Neural cell (in vitro differentiated cells): Measurements from ENCODE around the gene ZNF467.

Experiments used
- EP300 ChIP-seq: fragments of 450-650 bp; conservative IDR thresholded peaks from 2 replicates; pipeline ENCODE4 v1.6.1; 2014; ENCODE audit warnings: antibody characterized with exemption, mild to moderate bottlenecking, moderate library complexity; ENCODE audit not compliant: poor library complexity, severe bottlenecking
- EZH2 ChIP-seq: fragments of 200-600, 300-800 bp; shearing (Covaris generic), sonication (generic); IDR thresholded peaks from 2 replicates; pipeline ENCODE4 v1.6.1; 2014; ENCODE audit warnings: antibody characterized with exemption, low read length, borderline replicate concordance, mild to moderate bottlenecking; ENCODE audit not compliant: insufficient read depth, poor library complexity, severe bottlenecking
- POLR2AphosphoS5 ChIP-seq: IDR thresholded peaks from 2 replicates; pipeline ENCODE4 v1.6.1; 2012
- TF ChIP-seq, protein P1 (sequence below): fragments of 450-650 bp; IDR thresholded peaks from 2 replicates; pipeline ENCODE4 v1.5.1; 2014; ENCODE audit warnings: antibody characterized with exemption, mild to moderate bottlenecking, moderate library complexity; ENCODE audit not compliant: poor library complexity, severe bottlenecking

DNA sequence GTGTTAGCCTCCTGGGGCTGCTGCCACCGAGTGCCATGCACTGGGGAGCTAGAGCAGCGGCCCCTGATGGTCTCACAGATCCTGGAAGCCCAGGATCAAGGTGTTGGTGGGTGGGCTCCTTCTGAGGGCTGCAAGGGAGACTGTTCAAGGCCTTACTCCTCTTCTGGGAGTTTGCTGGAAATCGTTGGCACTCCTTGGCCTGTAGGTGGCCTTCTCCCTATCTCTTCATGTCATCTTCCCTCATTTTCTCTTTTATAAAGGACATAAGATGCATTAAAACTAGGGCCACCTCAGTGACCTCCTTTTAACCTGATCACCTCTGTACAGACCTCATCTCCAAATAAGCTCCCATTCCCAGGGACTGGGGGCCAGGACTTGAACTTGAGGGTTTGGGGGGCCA lies 37.8 kb upstream of the ZNF467 start:
- TF ChIP-seq EP300 (no peak), POLR2AphosphoS5 (no peak), EZH2 (no peak)
- TF ChIP-seq, protein P1, sequence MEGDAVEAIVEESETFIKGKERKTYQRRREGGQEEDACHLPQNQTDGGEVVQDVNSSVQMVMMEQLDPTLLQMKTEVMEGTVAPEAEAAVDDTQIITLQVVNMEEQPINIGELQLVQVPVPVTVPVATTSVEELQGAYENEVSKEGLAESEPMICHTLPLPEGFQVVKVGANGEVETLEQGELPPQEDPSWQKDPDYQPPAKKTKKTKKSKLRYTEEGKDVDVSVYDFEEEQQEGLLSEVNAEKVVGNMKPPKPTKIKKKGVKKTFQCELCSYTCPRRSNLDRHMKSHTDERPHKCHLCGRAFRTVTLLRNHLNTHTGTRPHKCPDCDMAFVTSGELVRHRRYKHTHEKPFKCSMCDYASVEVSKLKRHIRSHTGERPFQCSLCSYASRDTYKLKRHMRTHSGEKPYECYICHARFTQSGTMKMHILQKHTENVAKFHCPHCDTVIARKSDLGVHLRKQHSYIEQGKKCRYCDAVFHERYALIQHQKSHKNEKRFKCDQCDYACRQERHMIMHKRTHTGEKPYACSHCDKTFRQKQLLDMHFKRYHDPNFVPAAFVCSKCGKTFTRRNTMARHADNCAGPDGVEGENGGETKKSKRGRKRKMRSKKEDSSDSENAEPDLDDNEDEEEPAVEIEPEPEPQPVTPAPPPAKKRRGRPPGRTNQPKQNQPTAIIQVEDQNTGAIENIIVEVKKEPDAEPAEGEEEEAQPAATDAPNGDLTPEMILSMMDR: no peak
